Caco-2 (cell line): ENCODE results near the gene PFDN5. TPM values are rescaled to one million over a fixed set of nuclear protein-coding genes. Genes with fewer than 3 reads are reported as not detected.

Experiments used
- BruUV-seq: library from RNA; stranded (reverse); fragments of 400-500 nt; replicated peaks from 2 replicates; lab custom pipeline; 2021; lab: Mats Ljungman, UMichigan
- CTCF ChIA-PET: fragments of 300-600 bp; sonication (Branson Sonifier 250); formaldehyde crosslinking; loops from one replicate; lab custom pipeline; 2022; ENCODE audit warnings: antibody characterized with exemption; lab: Charles Lee
- POLR2A ChIA-PET: fragments of 300-600 bp; sonication (Branson Sonifier 250); formaldehyde crosslinking; loops from one replicate; lab custom pipeline; 2022; ENCODE audit warnings: antibody characterized with exemption; lab: Charles Lee
- DNase-seq, 2 experiments: peaks; one replicate each; pipeline versions ENCODE4 v3.0.0 to v3.0.0-alpha.2; 2020 to 2022
- H3K27me3 ChIP-seq: replicated peaks from 2 replicates; pipeline ENCODE4 v1.6.0; 2011; ENCODE audit warnings: low read length; ENCODE audit not compliant: control insufficient read depth, insufficient read depth
- H3K36me3 ChIP-seq: 2 replicates; pipeline ENCODE4 v1.5.1; 2011; ENCODE audit warnings: low read length; ENCODE audit not compliant: control insufficient read depth, insufficient read depth
- H3K4me1 ChIP-seq: fragments of 250-450 bp; sonication (Bioruptor Pico); 2 replicates; pipeline ENCODE4 v1.5.1; 2020; ENCODE audit warnings: mild to moderate bottlenecking
- H3K4me3 ChIP-seq: 2 replicates; pipeline ENCODE4 v1.5.1; 2011; ENCODE audit warnings: low read depth, mild to moderate bottlenecking, control low read depth, low read length
- H3K9me3 ChIP-seq: fragments of 250-450 bp; sonication (Bioruptor Pico); 2 replicates; pipeline ENCODE4 v1.5.1; 2020; ENCODE audit warnings: mild to moderate bottlenecking, moderate library complexity
- H3K27ac Mint-ChIP-seq: one replicate; pipeline ENCODE4 v1.8.0; 2022; ENCODE audit warnings: mixed read lengths; ENCODE audit not compliant: unreplicated experiment
- H3K27me3 Mint-ChIP-seq: one replicate; pipeline ENCODE4 v1.8.0; 2022; ENCODE audit warnings: mixed read lengths; ENCODE audit not compliant: insufficient read depth, unreplicated experiment
- H3K36me3 Mint-ChIP-seq: one replicate; pipeline ENCODE4 v1.8.0; 2022; ENCODE audit warnings: mild to moderate bottlenecking, mixed read lengths; ENCODE audit not compliant: insufficient read depth, unreplicated experiment
- H3K4me1 Mint-ChIP-seq: one replicate; pipeline ENCODE4 v1.8.0; 2022; ENCODE audit warnings: low read depth, mixed read lengths; ENCODE audit not compliant: unreplicated experiment
- H3K4me3 Mint-ChIP-seq: one replicate; pipeline ENCODE4 v1.8.0; 2022; ENCODE audit warnings: mild to moderate bottlenecking, moderate library complexity, mixed read lengths; ENCODE audit not compliant: unreplicated experiment
- H3K9me3 Mint-ChIP-seq: one replicate; pipeline ENCODE4 v1.8.0; 2022; ENCODE audit warnings: mixed read lengths; ENCODE audit not compliant: unreplicated experiment
- CTCF ChIP-seq, 2 experiments: fragments of 200-600 bp in 1 of 2; IDR thresholded peaks; 1 replicate in 1 of 2; 2 replicates in 1 of 2; pipeline versions ENCODE4 v1.5.1 to v1.8.0; 2011 to 2022; ENCODE audit warnings: antibody characterized with exemption in 1 of 2, control low read depth in 1 of 2, inconsistent platforms in 1 of 2, low read depth in 1 of 2, low read length in 1 of 2, mild to moderate bottlenecking in 1 of 2, moderate library complexity in 1 of 2; ENCODE audit not compliant: insufficient read depth in 1 of 2, severe bottlenecking in 1 of 2, unreplicated experiment in 1 of 2
- intact Hi-C: fragments of 100-400 bp; cut with micrococcal nuclease; formaldehyde crosslinking; loops from one replicate; pipeline ENCODE4 v1.10.0; 2022; ENCODE audit not compliant: unreplicated experiment
- total RNA-seq: library from RNA; stranded (reverse); gene quantifications from 2 replicates; pipeline ENCODE4 v1.2.3, GENCODE V29; 2022

The PFDN5 gene
- total RNA-seq, 1 experiment from 2014 or later: 251 TPM

- H3K9me3 ChIP-seq: no peaks in the 10 kb centered on the region
- H3K4me3 ChIP-seq: no peak overlapping the region
- H3K36me3 ChIP-seq: no peaks in the 10 kb centered on the region
- H3K27me3 ChIP-seq: no peaks in the 10 kb centered on the region
- TF ChIP-seq CTCF (IDR thresholded peaks at IDR 0.05; ENCODE audit: insufficient read depth in 1 of 2, low read depth in 1 of 2, low read length in 1 of 2, severe bottlenecking in 1 of 2, unreplicated experiment in 1 of 2): no peak
- H3K27ac Mint-ChIP-seq: no peak overlapping the region
- no peaks in the 10 kb centered on the region for H3K4me1 ChIP-seq
- H3K9me3 Mint-ChIP-seq: no peaks in the 10 kb centered on the region
- intact Hi-C loops: no loop called here
- ChIA-PET POLR2A (interaction anchor here (0.6 kb wide), 1 partner anchor 146 kb away, joined by 3 read pairs; no protein-coding TSS in a partner anchor), CTCF (no interaction called here)
- no peak for DNase-seq
- peaks cover 15% of the 10 kb centered on the region for H3K4me1 Mint-ChIP-seq
- no TSS peak for BruUV-seq
- no peaks in the 10 kb centered on the region for H3K36me3 Mint-ChIP-seq
- peaks cover 5% of the 10 kb centered on the region for H3K27me3 Mint-ChIP-seq
- no peak overlapping the region for H3K4me3 Mint-ChIP-seq
Measured at GRCh38 chr12:53333289-53333688, 37.9 kb downstream of the PFDN5 start.

DNA sequence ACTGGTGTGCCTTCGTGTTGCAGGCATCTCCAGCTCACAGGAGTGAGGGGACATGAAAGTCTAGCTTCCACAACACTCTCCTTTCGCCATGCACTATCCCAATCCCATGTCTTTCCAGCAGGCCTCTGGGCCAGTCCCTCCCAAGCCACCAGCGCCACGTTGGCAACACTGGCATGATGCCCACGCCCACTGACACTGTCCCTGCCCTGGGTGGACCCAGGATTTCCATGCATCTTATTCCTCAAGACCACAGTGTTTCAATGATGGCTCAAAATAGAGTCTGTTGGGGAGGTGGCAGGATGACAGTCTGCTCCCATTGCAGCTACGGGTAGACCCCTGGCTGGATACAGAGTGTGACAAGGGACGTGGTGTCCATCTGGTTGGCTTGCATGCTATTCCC is 38.5 kb downstream of the PFDN5 start:
- H3K9me3 ChIP-seq: no peaks in the 10 kb centered on the region
- H3K4me3 Mint-ChIP-seq: no peak overlapping the region
- ChIA-PET CTCF (no interaction called here), POLR2A (interaction anchor here (0.6 kb wide), 1 partner anchor 146 kb away, joined by 3 read pairs; no protein-coding TSS in a partner anchor)
- intact Hi-C loops: no loop called here
- no peaks in the 10 kb centered on the region for H3K27me3 ChIP-seq
- DNase-seq: no peak
- no peak for TF ChIP-seq CTCF (IDR thresholded peaks at IDR 0.05; ENCODE audit: insufficient read depth in 1 of 2, low read depth in 1 of 2, low read length in 1 of 2, severe bottlenecking in 1 of 2, unreplicated experiment in 1 of 2)
- H3K27me3 Mint-ChIP-seq: peaks cover 7% of the 10 kb centered on the region
- no TSS peak for BruUV-seq
- H3K4me1 Mint-ChIP-seq: peaks cover 17% of the 10 kb centered on the region
- H3K4me3 ChIP-seq: no peak overlapping the region
- no peaks in the 10 kb centered on the region for H3K36me3 ChIP-seq
- no peaks in the 10 kb centered on the region for H3K36me3 Mint-ChIP-seq
- no peaks in the 10 kb centered on the region for H3K9me3 Mint-ChIP-seq
- H3K27ac Mint-ChIP-seq: no peak overlapping the region
- H3K4me1 ChIP-seq: 0 out of 2 replicates have a peak, but pooled peaks cover 2% of the 10 kb centered on the region

- no peak overlapping the region for H3K27ac Mint-ChIP-seq
- no TSS peak for BruUV-seq
Measured at GRCh38 chr12:53334822-53335221, 39.5 kb downstream of the PFDN5 start.

More at GRCh38 chr12:53334822-53335221, 39.5 kb downstream of the PFDN5 start:
- Mint-ChIP-seq H3K27me3 (peaks cover 7% of the 10 kb centered on the region), H3K4me3 (no peak overlapping the region), H3K36me3 (no peaks in the 10 kb centered on the region), H3K4me1 (peaks cover 11% of the 10 kb centered on the region), H3K9me3 (no peaks in the 10 kb centered on the region)
- intact Hi-C loops: no loop called here
- Histone ChIP-seq H3K4me1 (0 out of 2 replicates have a peak, but pooled peaks cover 2% of the 10 kb centered on the region), H3K9me3 (no peaks in the 10 kb centered on the region), H3K36me3 (no peaks in the 10 kb centered on the region), H3K27me3 (no peaks in the 10 kb centered on the region), H3K4me3 (no peak overlapping the region)
- DNase-seq: no peak
- no peak for TF ChIP-seq CTCF (IDR thresholded peaks at IDR 0.05; ENCODE audit: insufficient read depth in 1 of 2, low read depth in 1 of 2, low read length in 1 of 2, severe bottlenecking in 1 of 2, unreplicated experiment in 1 of 2)
- ChIA-PET CTCF (interaction anchor here (0.6 to 1.8 kb wide), 5 partner anchors 9 to 166 kb away, joined by 3 to 6 read pairs (median 5); partner anchors contain the start of gene TARBP2), POLR2A (no interaction called here)
